Activated effector memory CD4-positive, alpha-beta T cell treated with anti-CD3 and anti-CD28 coated beads, Interleukin-2, amount 50 U/mL, for 16 hours (primary cell): ENCODE data around the gene KRT222.

Experiments used
- DNase-seq: peaks from one replicate; pipeline ENCODE4 v3.0.0-alpha.2; 2020

Gene KRT222

GRCh38 chr17:40664582-40665333, at the start of gene KRT222:
KRT222 (minus strand) TSS chr17:40665177; CDS start chr17:40665099, 78 bp downstream.
- DNase-seq, result no peak

DNA sequence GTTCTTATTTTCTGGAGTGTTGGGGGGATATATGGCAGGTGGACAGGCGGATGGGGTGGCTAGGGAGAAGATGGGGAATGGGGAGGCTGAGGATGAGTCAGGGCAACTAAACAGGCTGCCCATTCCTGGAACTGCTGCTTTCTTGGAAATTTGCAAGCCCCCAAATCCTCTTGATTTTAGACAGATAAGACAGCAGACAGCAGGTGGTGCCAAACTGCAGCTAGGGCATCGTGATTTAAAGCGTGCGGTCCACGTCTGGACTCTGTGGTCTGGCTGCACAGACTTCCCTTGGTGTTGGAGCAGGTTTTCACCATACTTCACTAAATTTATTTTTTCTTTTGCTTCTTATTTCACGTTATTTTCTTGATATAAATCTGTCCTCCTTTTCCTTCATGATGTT, 49.5 kb upstream of the KRT222 start:
- no peak for DNase-seq

DNA sequence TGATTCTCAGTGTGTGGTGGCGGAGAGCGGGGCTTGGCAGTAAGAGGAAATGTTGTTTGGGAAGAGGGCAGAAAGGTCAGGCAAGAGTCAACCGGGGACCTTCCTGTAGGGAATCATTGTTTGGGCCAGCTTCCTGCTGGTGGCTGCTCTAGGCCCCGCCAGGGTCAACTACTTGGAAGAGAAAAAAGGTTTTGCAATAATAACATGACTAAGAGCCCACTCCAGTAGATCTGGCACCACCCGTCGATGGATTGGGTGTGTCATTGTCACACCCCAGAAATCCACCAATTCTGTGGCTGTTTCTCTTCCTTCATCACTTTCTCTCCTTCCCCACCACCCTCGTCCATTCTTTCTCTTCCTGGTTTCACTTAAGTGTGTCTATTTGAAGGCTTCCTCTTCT, 42.8 kb upstream of the KRT222 start:
- DNase-seq, result no peak

- DNase-seq, result no peak
Measured at GRCh38 chr17:40705584-40705983, 40.6 kb upstream of the KRT222 start.

- no peak for DNase-seq
Measured at GRCh38 chr17:40703652-40704051, 38.7 kb upstream of the KRT222 start, which contains the start of gene KRT24. KRT24 (minus strand) TSS chr17:40703752; CDS start chr17:40703693, 59 bp downstream.

DNA sequence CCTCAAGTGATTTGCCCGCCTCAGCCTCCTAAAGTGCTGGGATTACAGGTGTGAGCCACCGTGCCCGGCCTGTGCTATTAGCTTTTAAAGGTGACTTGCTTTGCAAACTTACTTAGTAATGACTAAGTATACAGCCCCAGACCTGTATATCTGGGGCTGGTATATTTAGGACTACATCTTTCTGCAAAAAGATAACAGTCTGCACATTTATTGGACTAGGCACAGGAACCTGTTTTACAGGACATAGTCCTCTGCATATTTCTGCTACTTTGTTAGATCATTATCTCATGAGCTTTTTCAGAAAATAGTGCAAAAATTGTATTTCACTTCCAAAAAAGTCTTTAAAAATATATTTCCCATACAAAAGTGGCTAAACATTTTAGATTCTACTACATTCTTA, 37.3 kb upstream of the KRT222 start:
- no peak for DNase-seq

DNA sequence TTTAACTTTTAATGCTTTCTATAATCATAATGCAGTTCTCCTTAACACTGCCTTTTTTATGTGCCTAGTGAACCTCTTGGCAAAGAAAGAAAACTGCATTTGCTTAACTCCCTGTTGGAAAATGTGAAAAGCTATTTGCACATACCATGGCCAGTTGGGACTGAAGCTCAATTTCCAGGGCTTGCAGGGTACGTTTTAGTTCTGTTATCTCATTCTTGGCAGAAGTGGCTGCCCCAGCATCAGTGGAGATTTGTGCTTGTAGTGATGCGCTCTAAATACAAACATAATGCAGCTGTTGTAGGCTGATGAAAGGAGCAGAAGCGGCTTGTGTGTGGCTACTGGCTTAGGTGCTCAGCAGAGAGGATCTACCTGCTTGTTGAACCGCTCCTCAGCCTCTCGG, 34.9 kb upstream of the KRT222 start:
- DNase-seq, result no peak

GRCh38 chr17:40699371-40699770, 34.4 kb upstream of the KRT222 start:
- DNase-seq, result no peak

- no peak for DNase-seq
Measured at GRCh38 chr17:40697297-40697696, 32.3 kb upstream of the KRT222 start.

- no peak for DNase-seq
Measured at GRCh38 chr17:40696651-40697072, 31.7 kb upstream of the KRT222 start.

GRCh38 chr17:40695874-40696472, 31.0 kb upstream of the KRT222 start:
- no peak for DNase-seq

DNA sequence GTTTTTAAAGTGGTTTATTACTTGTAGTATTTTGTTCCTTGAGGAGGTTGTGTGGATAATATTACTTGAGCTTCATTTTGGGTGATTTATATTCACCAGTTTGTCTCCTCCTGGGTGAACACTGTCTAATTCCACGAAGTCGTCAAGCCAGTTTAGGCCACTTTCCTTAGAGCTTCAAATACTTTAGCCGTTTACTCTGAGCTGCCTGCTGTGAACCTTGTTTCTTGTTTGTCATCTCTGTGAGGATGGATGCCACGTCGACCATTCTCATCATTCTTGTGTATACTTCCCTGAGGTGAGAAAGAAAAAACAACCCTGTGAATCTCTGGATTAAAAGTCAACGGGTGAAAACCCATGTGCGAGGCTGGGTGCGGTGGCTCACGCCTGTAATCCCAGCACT, 29.6 kb upstream of the KRT222 start:
- DNase-seq, result no peak

- no peak for DNase-seq
Measured at GRCh38 chr17:40687106-40687505, 22.1 kb upstream of the KRT222 start.

GRCh38 chr17:40686192-40686591, 21.2 kb upstream of the KRT222 start:
- DNase-seq, result no peak

DNA sequence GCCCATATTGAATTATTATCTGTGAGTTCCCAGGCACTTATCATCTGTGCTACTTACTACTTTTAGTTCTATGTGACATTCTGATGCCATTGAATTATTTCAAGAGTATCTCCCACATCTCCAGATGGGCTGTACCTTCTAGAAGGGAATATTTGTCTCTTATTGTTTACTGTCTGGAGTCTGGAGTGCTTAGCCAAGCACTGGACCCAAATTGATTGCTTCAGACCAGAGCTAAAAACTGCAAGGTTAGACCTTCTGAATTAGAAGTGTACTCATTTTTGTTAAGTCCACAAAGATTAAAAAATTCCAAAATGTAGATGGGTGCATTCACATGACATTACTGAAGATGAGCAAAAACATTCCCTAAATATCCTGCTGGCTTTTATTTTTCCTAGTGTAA, 16.0 kb upstream of the KRT222 start:
- no peak for DNase-seq

DNA sequence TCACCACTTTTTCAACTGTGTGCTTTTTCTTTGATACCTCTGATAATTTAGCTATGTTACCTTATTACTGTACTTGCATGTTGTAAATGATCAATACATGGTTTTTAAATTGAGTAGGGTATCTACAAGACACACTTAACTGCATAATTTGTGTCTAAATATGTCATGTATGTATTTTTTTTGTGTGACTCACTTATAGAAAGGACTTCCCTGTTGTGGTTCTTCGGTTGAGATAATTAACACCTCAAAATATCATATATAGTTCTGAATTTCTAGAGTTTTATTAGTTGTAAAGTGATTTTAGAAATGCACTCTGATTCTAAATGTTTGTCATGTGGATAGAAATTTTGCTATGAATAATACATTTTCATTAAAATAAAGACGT, 14.5 kb upstream of the KRT222 start:
- no peak for DNase-seq

- no peak for DNase-seq
Measured at GRCh38 chr17:40678902-40679522, 14.0 kb upstream of the KRT222 start.

GRCh38 chr17:40675905-40676304, 10.9 kb upstream of the KRT222 start:
- DNase-seq, result no peak

DNA sequence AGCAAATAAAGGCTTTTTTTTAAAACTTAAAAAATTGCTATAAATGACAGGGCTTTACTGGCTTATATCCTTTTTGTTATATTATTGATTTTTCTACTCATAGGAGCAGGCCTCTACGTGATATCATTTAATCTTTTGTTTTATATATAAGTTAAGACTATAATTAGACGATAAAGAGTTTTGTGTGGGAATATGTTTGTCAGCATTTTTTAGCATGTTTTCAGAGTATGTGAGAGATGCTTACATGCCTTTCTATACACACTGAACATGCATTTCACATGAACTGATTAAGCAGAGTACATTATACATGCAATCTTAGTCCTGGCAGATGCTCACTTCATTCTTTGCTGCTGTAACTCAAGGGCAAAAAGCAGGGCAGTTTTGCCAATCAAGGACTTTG, 7.7 kb upstream of the KRT222 start:
- DNase-seq, result no peak

GRCh38 chr17:40671282-40671681, 6.3 kb upstream of the KRT222 start:
- DNase-seq, result no peak

DNA sequence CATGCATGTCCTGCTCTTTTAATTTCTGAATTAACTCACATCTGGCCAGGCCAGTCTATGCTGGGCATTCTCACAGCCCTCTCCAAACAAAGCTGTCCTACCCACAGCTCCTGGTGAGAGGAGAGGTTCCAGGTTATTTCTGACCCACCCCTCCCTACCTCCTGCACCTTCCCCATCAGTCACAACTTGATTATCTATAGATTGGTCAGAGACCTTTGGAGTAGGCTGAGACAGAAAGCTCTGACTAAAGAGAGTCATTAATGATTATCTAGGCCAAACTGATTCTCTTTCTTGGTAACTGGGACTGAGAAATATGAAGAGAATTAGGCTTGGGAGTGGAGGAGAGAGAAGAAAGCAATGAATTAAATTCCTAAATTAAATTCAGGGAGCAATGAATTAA, 1.4 kb upstream of the KRT222 start:
- DNase-seq, result no peak

GRCh38 chr17:40663252-40663651, 1.7 kb downstream of the KRT222 start:
- no peak for DNase-seq

DNA sequence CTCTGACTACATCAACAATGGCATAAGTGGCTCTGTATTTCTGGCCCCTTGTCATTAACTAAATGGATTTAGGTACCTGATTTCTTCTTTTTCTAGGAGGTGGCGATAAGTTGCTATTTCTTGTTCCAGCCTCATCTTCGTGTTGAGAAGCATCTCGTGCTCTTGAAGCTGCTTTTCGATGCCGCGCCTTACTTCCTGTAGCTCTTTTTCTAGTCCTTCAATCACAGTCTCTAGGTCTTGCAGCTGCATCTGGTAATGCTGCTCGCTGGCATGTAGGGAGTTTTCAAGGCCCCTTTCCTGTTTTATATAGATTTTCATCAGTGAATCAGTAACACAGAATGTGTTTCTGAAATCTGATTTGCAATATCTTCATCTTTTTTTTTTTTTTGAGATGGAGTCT, 5.1 kb downstream of the KRT222 start:
- no peak for DNase-seq

DNA sequence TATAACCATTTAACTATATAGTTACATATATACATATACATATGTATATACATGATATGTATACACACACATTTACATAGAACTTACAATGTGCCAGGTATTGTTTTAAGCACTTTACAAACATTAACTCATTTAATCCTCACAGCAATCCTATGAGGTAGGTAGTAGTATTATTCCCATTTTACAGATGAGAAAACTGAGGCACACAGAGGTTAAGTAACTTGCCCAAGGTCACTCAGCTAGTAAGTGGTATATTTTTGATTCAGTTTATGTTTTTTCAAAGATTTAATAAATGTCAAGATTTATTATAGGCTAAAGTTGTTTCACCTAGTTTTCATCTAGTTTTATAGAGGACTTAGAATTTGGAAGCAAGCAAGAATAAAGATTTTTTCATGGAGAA, 6.6 kb downstream of the KRT222 start:
- DNase-seq, result no peak
